A549 (cell line): Measurements from ENCODE around the gene CUX1.

Experiments
- CEBPB ChIP-seq, 2 experiments: fragments of >200 bp in 1 of 2; sonication (Bioruptor Twin) in 1 of 2; formaldehyde crosslinking in 1 of 2; IDR thresholded peaks; 2 replicates each; pipeline ENCODE4 v1.6.1; 2012 to 2016
- CTCF ChIP-seq: fragments of >200 bp; sonication (Bioruptor Twin); formaldehyde crosslinking; IDR thresholded peaks from 3 replicates; pipeline ENCODE4 v1.5.1; 2016
- SREBF2 ChIP-seq: fragments of 450-650 bp; IDR thresholded peaks from 2 replicates; pipeline ENCODE4 v1.6.1; 2014; ENCODE audit warnings: mild to moderate bottlenecking, moderate library complexity

- TF ChIP-seq SREBF2 (no peak), CTCF (no peak), CEBPB (IDR thresholded peaks at IDR 0.05) (no peak)
Observed at GRCh38 chr7:101922631-101923601, 105.5 kb downstream of the CUX1 start.
